ENCODE data around the gene UBR7. TPM values are rescaled to one million over a fixed set of nuclear protein-coding genes. Genes with fewer than 3 reads are reported as not detected.
"Not testable (repeated sequence)": the region's sequence is repeated elsewhere in the genome, so short reads cannot be mapped to it uniquely, and the experiment has no call there.

The UBR7 gene
- total and polyA plus RNA-seq, 4 donors, result 11.3 to 26.0 (median 14.3) TPM

DNA sequence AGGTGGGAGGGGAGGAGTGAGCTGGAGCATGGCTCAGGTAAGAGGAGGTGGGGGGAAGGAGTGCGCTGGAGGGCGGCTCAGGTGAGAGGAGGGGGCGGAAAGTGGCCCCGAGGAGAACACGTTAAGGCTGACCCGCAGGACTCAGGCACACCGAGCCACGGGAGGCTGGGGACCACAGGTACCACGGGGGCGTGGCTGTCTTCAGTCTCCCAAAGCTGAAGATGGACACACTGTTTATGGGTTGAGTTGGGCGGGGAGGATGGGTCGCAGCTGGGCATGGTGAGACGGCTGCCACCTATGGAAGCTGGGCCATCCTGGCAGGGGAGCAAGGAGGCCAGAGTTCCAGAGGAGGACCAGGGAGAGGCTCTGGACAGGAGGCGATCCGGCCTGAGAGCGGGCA, 23.5 kb downstream of the UBR7 start:
- ATAC-seq (ENCODE audit: insufficient read depth, low FRiP score) (no peak), DNase-seq (no peak)
- WGBS, 2 donors, result 94 to 97% methylated on average over 16 of the region's 16 CpGs
- H3K27me3 ChIP-seq (ENCODE audit: control insufficient read depth in 3 of 3, insufficient read depth in 3 of 3, low read length in 2 of 3), result no peaks in the 10 kb centered on the region
- peaks cover 13 to 23% (median 15%) of the 10 kb centered on the region in 4 donors for H3K36me3 ChIP-seq (ENCODE audit: control insufficient read depth in 4 of 4, insufficient read depth in 4 of 4, low read length in 4 of 4)
- H3K9me3 ChIP-seq (ENCODE audit: control insufficient read depth in 4 of 4, insufficient read depth in 3 of 4, low read length in 3 of 4), result peaks cover 0 to 4% (median 0%) of the 10 kb centered on the region in 4 donors
- TF ChIP-seq, protein P1, sequence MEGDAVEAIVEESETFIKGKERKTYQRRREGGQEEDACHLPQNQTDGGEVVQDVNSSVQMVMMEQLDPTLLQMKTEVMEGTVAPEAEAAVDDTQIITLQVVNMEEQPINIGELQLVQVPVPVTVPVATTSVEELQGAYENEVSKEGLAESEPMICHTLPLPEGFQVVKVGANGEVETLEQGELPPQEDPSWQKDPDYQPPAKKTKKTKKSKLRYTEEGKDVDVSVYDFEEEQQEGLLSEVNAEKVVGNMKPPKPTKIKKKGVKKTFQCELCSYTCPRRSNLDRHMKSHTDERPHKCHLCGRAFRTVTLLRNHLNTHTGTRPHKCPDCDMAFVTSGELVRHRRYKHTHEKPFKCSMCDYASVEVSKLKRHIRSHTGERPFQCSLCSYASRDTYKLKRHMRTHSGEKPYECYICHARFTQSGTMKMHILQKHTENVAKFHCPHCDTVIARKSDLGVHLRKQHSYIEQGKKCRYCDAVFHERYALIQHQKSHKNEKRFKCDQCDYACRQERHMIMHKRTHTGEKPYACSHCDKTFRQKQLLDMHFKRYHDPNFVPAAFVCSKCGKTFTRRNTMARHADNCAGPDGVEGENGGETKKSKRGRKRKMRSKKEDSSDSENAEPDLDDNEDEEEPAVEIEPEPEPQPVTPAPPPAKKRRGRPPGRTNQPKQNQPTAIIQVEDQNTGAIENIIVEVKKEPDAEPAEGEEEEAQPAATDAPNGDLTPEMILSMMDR (IDR thresholded peaks at IDR 0.05; ENCODE audit: control extremely low read depth, extremely low read depth), result no peak
- H3K4me1 ChIP-seq (ENCODE audit: control insufficient read depth in 5 of 5, insufficient read depth in 5 of 5, low read length in 5 of 5), result peaks cover 0 to 4% (median 0%) of the 10 kb centered on the region in 5 donors
- no peak overlapping the region for H3K27ac ChIP-seq (ENCODE audit: low read depth in 1 of 2, low read length in 1 of 2)
- H3K9ac ChIP-seq (ENCODE audit: insufficient read depth in 1 of 2, low read length in 2 of 2), result no peak overlapping the region
- H3K4me3 ChIP-seq, result no peak overlapping the region

DNA sequence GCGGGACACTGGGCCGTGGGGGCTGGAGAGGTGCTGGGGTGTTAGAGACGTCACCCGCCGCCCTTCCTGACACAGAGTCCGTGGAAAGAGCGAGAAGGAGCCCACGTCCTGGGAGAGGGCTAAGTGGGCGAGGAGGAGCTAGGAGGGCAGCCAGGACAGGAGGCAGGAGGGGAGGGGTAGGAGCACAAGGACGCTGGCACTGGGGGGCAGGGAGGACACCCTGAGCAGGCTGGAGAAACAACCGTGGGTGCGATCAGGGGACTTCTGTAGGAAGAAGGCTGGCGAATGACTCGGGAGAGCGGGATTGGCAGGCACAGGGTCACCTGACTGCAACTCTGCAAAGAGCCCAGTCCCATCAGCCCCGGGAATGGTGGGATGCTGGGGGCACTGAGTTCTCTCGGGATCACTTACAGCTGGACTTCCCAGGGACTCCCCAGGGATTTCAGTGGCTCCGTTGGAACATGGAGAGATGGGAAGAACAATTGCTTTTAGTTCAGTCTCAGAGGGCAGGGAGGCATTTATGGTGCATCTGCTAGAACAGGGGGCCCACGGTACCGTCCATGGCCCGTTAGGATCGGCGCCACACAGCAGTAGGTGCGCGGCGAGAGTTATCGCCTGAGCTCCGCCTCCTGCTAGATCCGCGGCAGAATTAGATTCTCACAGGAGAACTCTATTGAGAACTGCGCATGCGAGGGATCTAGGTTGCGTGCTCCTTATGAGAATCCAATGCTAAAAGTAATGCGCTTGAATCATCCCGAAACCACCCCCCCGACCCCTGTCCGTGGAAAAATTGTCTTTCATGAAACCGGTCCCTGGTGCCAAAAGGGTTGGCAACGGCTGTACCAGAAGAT, 24.3 kb downstream of the UBR7 start:
- Histone ChIP-seq H3K27ac (ENCODE audit: low read depth in 1 of 2, low read length in 1 of 2) (no peak overlapping the region), H3K9ac (ENCODE audit: insufficient read depth in 1 of 2, low read length in 2 of 2) (peak overlapping the region; percentile 55 to 74), H3K27me3 (ENCODE audit: control insufficient read depth in 3 of 3, insufficient read depth in 3 of 3, low read length in 2 of 3) (no peaks in the 10 kb centered on the region), H3K4me3 (peak overlapping the region; percentile 5), H3K4me1 (ENCODE audit: control insufficient read depth in 5 of 5, insufficient read depth in 5 of 5, low read length in 5 of 5) (peaks cover 0 to 4% (median 0%) of the 10 kb centered on the region in 5 donors), H3K9me3 (ENCODE audit: control insufficient read depth in 4 of 4, insufficient read depth in 3 of 4, low read length in 3 of 4) (peaks cover 0 to 4% (median 0%) of the 10 kb centered on the region in 4 donors), H3K36me3 (ENCODE audit: control insufficient read depth in 4 of 4, insufficient read depth in 4 of 4, low read length in 4 of 4) (peaks cover 12 to 16% (median 14%) of the 10 kb centered on the region in 4 donors)
- TF ChIP-seq, protein P1 (IDR thresholded peaks at IDR 0.05; ENCODE audit: control extremely low read depth, extremely low read depth), result no peak
- peak; percentile 13 to 62 (median 57) for DNase-seq
- ATAC-seq (ENCODE audit: insufficient read depth, low FRiP score), result no peak
- WGBS, 2 donors, result 36 to 55% methylated on average over 39 of the region's 39 CpGs

DNA sequence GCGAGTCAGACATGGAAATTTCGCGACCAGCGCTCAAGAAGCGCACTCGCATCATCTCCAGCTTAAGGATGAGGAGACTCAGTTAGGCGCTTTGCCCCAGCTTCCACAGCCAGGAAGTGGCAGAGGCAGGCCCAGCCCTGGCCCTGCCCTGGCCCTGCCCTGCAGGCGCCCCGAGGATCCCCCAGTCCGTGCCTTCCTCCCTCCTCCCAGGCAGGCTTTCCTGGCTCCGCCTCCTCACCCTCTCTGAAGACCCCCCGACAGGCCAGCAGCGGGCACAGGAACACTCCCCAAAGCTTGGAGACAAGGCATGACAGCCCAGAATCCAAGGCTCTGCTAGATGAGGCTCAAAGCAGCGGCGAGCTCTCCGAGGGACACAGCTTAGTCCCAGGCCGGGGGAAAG, 25.1 kb downstream of the UBR7 start:
- peaks cover 8 to 12% (median 11%) of the 10 kb centered on the region in 4 donors for H3K36me3 ChIP-seq (ENCODE audit: control insufficient read depth in 4 of 4, insufficient read depth in 4 of 4, low read length in 4 of 4)
- H3K9ac ChIP-seq (ENCODE audit: insufficient read depth in 1 of 2, low read length in 2 of 2), result no peak overlapping the region
- TF ChIP-seq, protein P1 (IDR thresholded peaks at IDR 0.05; ENCODE audit: control extremely low read depth, extremely low read depth), result no peak
- ATAC-seq (ENCODE audit: insufficient read depth, low FRiP score), result no peak
- peaks cover 0 to 4% (median 0%) of the 10 kb centered on the region in 5 donors for H3K4me1 ChIP-seq (ENCODE audit: control insufficient read depth in 5 of 5, insufficient read depth in 5 of 5, low read length in 5 of 5)
- H3K27ac ChIP-seq (ENCODE audit: low read depth in 1 of 2, low read length in 1 of 2), result no peak overlapping the region
- no peak overlapping the region for H3K4me3 ChIP-seq
- no peak for DNase-seq
- no peaks in the 10 kb centered on the region for H3K27me3 ChIP-seq (ENCODE audit: control insufficient read depth in 3 of 3, insufficient read depth in 3 of 3, low read length in 2 of 3)
- 69 to 75% methylated on average over 17 of the region's 17 CpGs for WGBS, 2 donors
- H3K9me3 ChIP-seq (ENCODE audit: control insufficient read depth in 4 of 4, insufficient read depth in 3 of 4, low read length in 3 of 4), result peaks cover 0 to 4% (median 0%) of the 10 kb centered on the region in 4 donors

DNA sequence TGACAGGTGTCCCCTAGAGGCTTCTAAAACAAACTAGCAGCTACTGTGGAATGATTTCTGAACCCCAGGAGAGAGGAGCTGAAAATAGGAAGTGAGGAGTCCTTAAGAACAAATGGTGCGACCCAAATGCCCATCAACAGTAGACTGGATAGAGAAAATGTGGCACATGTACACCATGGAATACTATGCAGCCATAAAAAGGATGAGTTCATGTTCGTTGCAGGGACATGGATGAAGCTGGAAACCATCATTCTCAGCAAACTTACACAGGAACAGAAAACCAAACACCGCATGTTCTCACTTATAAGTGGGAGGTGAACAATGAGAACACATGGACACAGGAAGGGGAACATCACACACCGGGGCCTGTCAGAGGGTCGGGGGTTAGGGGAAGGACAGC, 26.0 kb downstream of the UBR7 start:
- not testable (repeated sequence) for H3K27me3 ChIP-seq (ENCODE audit: control insufficient read depth in 3 of 3, insufficient read depth in 3 of 3, low read length in 2 of 3); H3K36me3 ChIP-seq (ENCODE audit: control insufficient read depth in 4 of 4, insufficient read depth in 4 of 4, low read length in 4 of 4); H3K27ac ChIP-seq (ENCODE audit: low read depth in 1 of 2, low read length in 1 of 2); ATAC-seq (ENCODE audit: insufficient read depth, low FRiP score); DNase-seq; H3K9ac ChIP-seq (ENCODE audit: insufficient read depth in 1 of 2, low read length in 2 of 2); H3K4me3 ChIP-seq; H3K4me1 ChIP-seq (ENCODE audit: control insufficient read depth in 5 of 5, insufficient read depth in 5 of 5, low read length in 5 of 5); H3K9me3 ChIP-seq (ENCODE audit: control insufficient read depth in 4 of 4, insufficient read depth in 3 of 4, low read length in 3 of 4)
- 88 to 92% methylated on average over 5 of the region's 5 CpGs for WGBS, 2 donors
